PC-9 (cell line): ENCODE results near the gene LACC1. TPM values are rescaled to one million over a fixed set of nuclear protein-coding genes. Genes with fewer than 3 reads are reported as not detected.
A peak's percentile ranks its signal among the peaks of the same experiment; 100 is the strongest.

ENCODE experiments used
- BruUV-seq: library from RNA; stranded (reverse); fragments of 400-500 nt; replicated peaks from 2 replicates; lab custom pipeline; 2021; lab: Mats Ljungman, UMichigan
- CTCF ChIA-PET: fragments of 300-600 bp; sonication (Branson Sonifier 250); formaldehyde crosslinking; loops from one replicate; lab custom pipeline; 2022; ENCODE audit warnings: antibody characterized with exemption; lab: Charles Lee
- POLR2A ChIA-PET: fragments of 300-600 bp; sonication (Branson Sonifier 250); formaldehyde crosslinking; loops from one replicate; lab custom pipeline; 2022; ENCODE audit warnings: antibody characterized with exemption; ENCODE audit not compliant: unreplicated experiment; lab: Charles Lee
- DNase-seq, 2 experiments: peaks; one replicate each; pipeline versions ENCODE4 v3.0.0 to v3.0.0-alpha.2; 2015 to 2022; ENCODE audit warnings: mixed read lengths in 1 of 2
- H2AFZ ChIP-seq: fragments of 200-600 bp; sonication (generic); 2 replicates; pipeline ENCODE4 v1.8.1; 2017; ENCODE audit warnings: antibody characterized with exemption
- H3F3A ChIP-seq: fragments of 200-600 bp; sonication (generic); 2 replicates; pipeline ENCODE4 v1.8.1; 2017; ENCODE audit warnings: antibody characterized with exemption, mild to moderate bottlenecking, low read depth; ENCODE audit not compliant: insufficient read depth
- H3K27ac ChIP-seq: fragments of 200-600 bp; sonication (generic); 2 replicates; pipeline ENCODE4 v1.6.1; 2016; ENCODE audit warnings: mixed run types
- H3K27me3 ChIP-seq: fragments of 200-600 bp; sonication (generic); 2 replicates; pipeline ENCODE4 v1.6.1; 2016; ENCODE audit warnings: low read depth, mixed run types; ENCODE audit not compliant: insufficient read depth
- H3K36me3 ChIP-seq: fragments of 200-600 bp; sonication (generic); 2 replicates; pipeline ENCODE4 v1.6.1; 2016; ENCODE audit warnings: low read depth, mixed run types
- H3K4me1 ChIP-seq: fragments of 200-600 bp; sonication (generic); replicated peaks from 2 replicates; pipeline ENCODE4 v1.6.1; 2016; ENCODE audit warnings: mixed run types; ENCODE audit not compliant: insufficient read depth
- H3K4me2 ChIP-seq: fragments of 200-600 bp; sonication (generic); 2 replicates; pipeline ENCODE4 v1.6.1; 2017; ENCODE audit warnings: mixed run types
- H3K4me3 ChIP-seq: fragments of 200-600 bp; sonication (generic); 2 replicates; pipeline ENCODE4 v1.6.1; 2016; ENCODE audit warnings: mixed run types
- H3K79me2 ChIP-seq: fragments of 200-600 bp; sonication (generic); 2 replicates; pipeline ENCODE4 v1.6.1; 2017; ENCODE audit warnings: low read depth, mixed run types
- H3K9me2 ChIP-seq: fragments of 200-600 bp; sonication (generic); 2 replicates; pipeline ENCODE4 v1.8.1; 2017; ENCODE audit warnings: mild to moderate bottlenecking; ENCODE audit not compliant: insufficient read depth
- H3K9me3 ChIP-seq: fragments of 200-600 bp; sonication (generic); 2 replicates; pipeline ENCODE4 v1.8.1; 2016; ENCODE audit warnings: low read depth; ENCODE audit not compliant: insufficient read depth
- H4K20me1 ChIP-seq: fragments of 200-600 bp; sonication (generic); 2 replicates; pipeline ENCODE4 v1.8.1; 2017; ENCODE audit not compliant: insufficient read depth
- EZH2 ChIP-seq: fragments of 200-600 bp; sonication (generic); IDR thresholded peaks from 2 replicates; pipeline ENCODE4 v1.8.0; 2017; ENCODE audit warnings: antibody characterized with exemption, low read depth
- intact Hi-C: fragments of 100-400 bp; cut with micrococcal nuclease; formaldehyde crosslinking; loops from one replicate; pipeline ENCODE4 v1.10.0; 2022; ENCODE audit not compliant: unreplicated experiment
- total RNA-seq: library from RNA; stranded (reverse); gene quantifications from 2 replicates; pipeline ENCODE4 v1.2.3, GENCODE V29; 2021
- TF ChIP-seq, protein P1 (sequence below): fragments of 200-600 bp; sonication (generic); conservative IDR thresholded peaks from 2 replicates; pipeline ENCODE4 v1.6.1; 2017; ENCODE audit warnings: mixed run types, antibody characterized with exemption, mild to moderate bottlenecking, moderate library complexity

Gene LACC1
- total RNA-seq, 1 experiment from 2014 or later, result 2.4 TPM

GRCh38 chr13:43848001-43848649, 31.6 kb upstream of the LACC1 start:
- Histone ChIP-seq H3K27me3 (no peaks in the 10 kb centered on the region), H3K4me2 (no peak overlapping the region), H3K36me3 (no peaks in the 10 kb centered on the region), H4K20me1 (no peaks in the 10 kb centered on the region), H3K4me1 (peaks cover 14% of the 10 kb centered on the region; the same call in 1 of the 2 replicates), H3F3A (no peaks in the 10 kb centered on the region; the same call in 1 of the 2 replicates), H3K79me2 (no peaks in the 10 kb centered on the region), H3K9me2 (no peaks in the 10 kb centered on the region), H2AFZ (no peak overlapping the region), H3K27ac (no peak overlapping the region), H3K4me3 (no peak overlapping the region), H3K9me3 (peaks cover 4% of the 10 kb centered on the region; the same call in 1 of the 2 replicates)
- intact Hi-C loops, result no loop called here
- no TSS peak for BruUV-seq
- peak in 1 of 2 experiments; percentile 40 for DNase-seq
- POLR2A ChIA-PET, result interaction anchor here (0.9 kb wide), 1 partner anchor 419 kb away, joined by 6 read pairs; no protein-coding TSS in a partner anchor
- CTCF ChIA-PET, result interaction anchor here (0.6 kb wide), 1 partner anchor 34 kb away, joined by 3 read pairs; no protein-coding TSS in a partner anchor
- TF ChIP-seq EZH2, result no peak
- TF ChIP-seq, protein P1, sequence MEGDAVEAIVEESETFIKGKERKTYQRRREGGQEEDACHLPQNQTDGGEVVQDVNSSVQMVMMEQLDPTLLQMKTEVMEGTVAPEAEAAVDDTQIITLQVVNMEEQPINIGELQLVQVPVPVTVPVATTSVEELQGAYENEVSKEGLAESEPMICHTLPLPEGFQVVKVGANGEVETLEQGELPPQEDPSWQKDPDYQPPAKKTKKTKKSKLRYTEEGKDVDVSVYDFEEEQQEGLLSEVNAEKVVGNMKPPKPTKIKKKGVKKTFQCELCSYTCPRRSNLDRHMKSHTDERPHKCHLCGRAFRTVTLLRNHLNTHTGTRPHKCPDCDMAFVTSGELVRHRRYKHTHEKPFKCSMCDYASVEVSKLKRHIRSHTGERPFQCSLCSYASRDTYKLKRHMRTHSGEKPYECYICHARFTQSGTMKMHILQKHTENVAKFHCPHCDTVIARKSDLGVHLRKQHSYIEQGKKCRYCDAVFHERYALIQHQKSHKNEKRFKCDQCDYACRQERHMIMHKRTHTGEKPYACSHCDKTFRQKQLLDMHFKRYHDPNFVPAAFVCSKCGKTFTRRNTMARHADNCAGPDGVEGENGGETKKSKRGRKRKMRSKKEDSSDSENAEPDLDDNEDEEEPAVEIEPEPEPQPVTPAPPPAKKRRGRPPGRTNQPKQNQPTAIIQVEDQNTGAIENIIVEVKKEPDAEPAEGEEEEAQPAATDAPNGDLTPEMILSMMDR, result no peak

GRCh38 chr13:43850873-43851272, 28.8 kb upstream of the LACC1 start:
- Histone ChIP-seq H2AFZ (no peak overlapping the region), H3K4me1 (peaks cover 14% of the 10 kb centered on the region; the same call in 1 of the 2 replicates), H3K9me2 (no peaks in the 10 kb centered on the region), H3F3A (no peaks in the 10 kb centered on the region; the same call in 1 of the 2 replicates), H3K4me3 (no peak overlapping the region), H4K20me1 (no peaks in the 10 kb centered on the region), H3K27ac (no peak overlapping the region), H3K9me3 (peaks cover 4% of the 10 kb centered on the region; the same call in 1 of the 2 replicates), H3K79me2 (no peaks in the 10 kb centered on the region), H3K4me2 (no peak overlapping the region), H3K27me3 (no peaks in the 10 kb centered on the region), H3K36me3 (no peaks in the 10 kb centered on the region)
- DNase-seq, result no peak
- BruUV-seq, result no TSS peak
- intact Hi-C loops, result no loop called here
- no peak for TF ChIP-seq EZH2
- TF ChIP-seq, protein P1, result no peak
- POLR2A ChIA-PET, result no interaction called here
- CTCF ChIA-PET, result no interaction called here

GRCh38 chr13:43852923-43853404, 26.7 kb upstream of the LACC1 start:
- Histone ChIP-seq H3K9me3 (peaks cover 4% of the 10 kb centered on the region; the same call in 1 of the 2 replicates), H3K27ac (no peak overlapping the region), H3F3A (no peaks in the 10 kb centered on the region; the same call in 1 of the 2 replicates), H3K4me3 (no peak overlapping the region), H3K9me2 (no peaks in the 10 kb centered on the region), H3K4me2 (no peak overlapping the region), H3K27me3 (no peaks in the 10 kb centered on the region), H4K20me1 (no peaks in the 10 kb centered on the region), H3K4me1 (peaks cover 9% of the 10 kb centered on the region; the same call in 1 of the 2 replicates), H2AFZ (no peak overlapping the region), H3K36me3 (no peaks in the 10 kb centered on the region; the same call in 1 of the 2 replicates), H3K79me2 (no peaks in the 10 kb centered on the region)
- BruUV-seq, result no TSS peak
- POLR2A ChIA-PET, result interaction anchor here (0.6 kb wide), 1 partner anchor 13 kb away, joined by 5 read pairs; no protein-coding TSS in a partner anchor
- TF ChIP-seq EZH2, result no peak
- TF ChIP-seq, protein P1, result no peak
- CTCF ChIA-PET, result no interaction called here
- no peak for DNase-seq
- intact Hi-C loops, result no loop called here
